Measurements from ENCODE around the gene RTCA.

The RTCA gene

GRCh38 chr1:100308777-100309176 lies 42.8 kb downstream of the RTCA start:
- POLR2A ChIA-PET: no interaction called here
- CTCF ChIA-PET: no interaction called here
- no peak for DNase-seq (ENCODE audit: extremely low spot score)
- no peak for TF ChIP-seq CTCF (IDR thresholded peaks at IDR 0.05; ENCODE audit: control extremely low read depth, extremely low read depth, low read depth, missing control alignments)

- no peak for TF ChIP-seq CTCF (IDR thresholded peaks at IDR 0.05; ENCODE audit: control extremely low read depth, extremely low read depth, low read depth, missing control alignments)
- no peak for DNase-seq (ENCODE audit: extremely low spot score)
- CTCF ChIA-PET: no interaction called here
- POLR2A ChIA-PET: no interaction called here
Measured at GRCh38 chr1:100309863-100310262, 43.8 kb downstream of the RTCA start.

GRCh38 chr1:100313382-100313781 lies 47.4 kb downstream of the RTCA start:
- no peak for DNase-seq (ENCODE audit: extremely low spot score)
- ChIA-PET POLR2A (no interaction called here), CTCF (no interaction called here)
- TF ChIP-seq CTCF (IDR thresholded peaks at IDR 0.05; ENCODE audit: control extremely low read depth, extremely low read depth, low read depth, missing control alignments): no peak

GRCh38 chr1:100316622-100317021 lies 50.6 kb downstream of the RTCA start:
- no peak for DNase-seq (ENCODE audit: extremely low spot score)
- POLR2A ChIA-PET: no interaction called here
- TF ChIP-seq CTCF (IDR thresholded peaks at IDR 0.05; ENCODE audit: control extremely low read depth, extremely low read depth, low read depth, missing control alignments): no peak
- CTCF ChIA-PET: interaction anchor here (1.8 kb wide), 1 partner anchor 11 kb away, joined by 5 read pairs; no protein-coding TSS in a partner anchor

GRCh38 chr1:100320311-100321099 lies 54.5 kb downstream of the RTCA start:
- no peak for DNase-seq (ENCODE audit: extremely low spot score)
- ChIA-PET CTCF (interaction anchor here (0.6 to 1.5 kb wide), 2 partner anchors 18 to 23 kb away, joined by 3 read pairs; no protein-coding TSS in a partner anchor), POLR2A (no interaction called here)
- TF ChIP-seq CTCF (IDR thresholded peaks at IDR 0.05; ENCODE audit: control extremely low read depth, extremely low read depth, low read depth, missing control alignments): no peak

GRCh38 chr1:100321100-100321493 lies 55.1 kb downstream of the RTCA start:
- DNase-seq (ENCODE audit: extremely low spot score): no peak
- TF ChIP-seq CTCF (IDR thresholded peaks at IDR 0.05; ENCODE audit: control extremely low read depth, extremely low read depth, low read depth, missing control alignments): no peak
- ChIA-PET CTCF (interaction anchor here (1.5 to 1.7 kb wide), 2 partner anchors 9 to 26 kb away, joined by 5 read pairs; no protein-coding TSS in a partner anchor), POLR2A (no interaction called here)

Data from GM10248 (cell line).